Nephron (organoid): ENCODE results near the gene LRRC8C.
A peak's percentile ranks its signal among the peaks of the same experiment; 100 is the strongest.

Experiments used
- H3K27ac Mint-ChIP-seq, 3 experiments: 2 replicates each; pipeline ENCODE4 v1.8.0; 2020; ENCODE audit warnings: mixed read lengths in 3 of 3, mild to moderate bottlenecking in 2 of 3, moderate library complexity in 1 of 3
- H3K27me3 Mint-ChIP-seq: 2 replicates; pipeline ENCODE4 v1.8.0; 2021; ENCODE audit warnings: low read depth, mild to moderate bottlenecking, moderate library complexity, mixed read lengths
- H3K36me3 Mint-ChIP-seq: 2 replicates; pipeline ENCODE4 v1.8.0; 2020; ENCODE audit warnings: low read depth, mixed read lengths
- H3K4me1 Mint-ChIP-seq: 2 replicates; pipeline ENCODE4 v1.8.0; 2020; ENCODE audit warnings: mixed read lengths
- H3K4me3 Mint-ChIP-seq, 3 experiments: 2 replicates each; pipeline ENCODE4 v1.8.0; 2020; ENCODE audit warnings: mild to moderate bottlenecking in 3 of 3, mixed read lengths in 3 of 3, moderate library complexity in 2 of 3
- H3K9me3 Mint-ChIP-seq: 2 replicates; pipeline ENCODE4 v1.8.0; 2020; ENCODE audit warnings: mixed read lengths
- CTCF ChIP-seq, 3 experiments: fragments of 200-600 bp; sonication (generic); IDR thresholded peaks; one replicate each; pipeline ENCODE4 v1.5.0; 2021; ENCODE audit warnings: antibody characterized with exemption in 3 of 3; ENCODE audit not compliant: unreplicated experiment in 3 of 3

LRRC8C gene

DNA sequence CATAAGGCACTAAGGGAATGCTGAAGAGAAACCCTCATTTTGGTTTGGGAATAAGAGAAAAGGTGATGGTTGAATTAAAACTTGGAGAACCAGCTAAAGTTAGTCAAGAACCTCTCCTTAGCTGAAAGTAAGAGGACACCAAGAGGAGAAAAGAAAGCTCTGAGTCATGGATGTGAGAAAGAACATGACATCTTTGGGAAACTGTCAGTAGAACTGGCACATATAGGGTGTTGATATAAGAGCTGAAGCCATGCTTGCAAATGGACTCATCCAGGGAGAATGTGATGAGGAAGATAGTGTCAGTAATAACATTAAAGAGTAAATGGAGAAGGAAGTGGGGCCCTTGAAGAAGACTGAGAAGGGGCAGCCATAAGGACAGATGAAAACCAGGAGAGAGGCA lies 54.3 kb downstream of the LRRC8C start:
- Mint-ChIP-seq H3K27ac (no peak overlapping the region), H3K9me3 (peaks cover 3% of the 10 kb centered on the region), H3K36me3 (peaks cover 9% of the 10 kb centered on the region), H3K4me1 (no peaks in the 10 kb centered on the region), H3K4me3 (no peak overlapping the region), H3K27me3 (peaks cover 8% of the 10 kb centered on the region)
- no peak for TF ChIP-seq CTCF (IDR thresholded peaks at IDR 0.05; ENCODE audit: unreplicated experiment in 3 of 3)

- peaks cover 12% of the 10 kb centered on the region for H3K27me3 Mint-ChIP-seq
- H3K4me3 Mint-ChIP-seq: no peak overlapping the region
- H3K27ac Mint-ChIP-seq: no peak overlapping the region
- H3K9me3 Mint-ChIP-seq: peaks cover 3% of the 10 kb centered on the region
- H3K36me3 Mint-ChIP-seq: peaks cover 9% of the 10 kb centered on the region
- no peak for TF ChIP-seq CTCF (IDR thresholded peaks at IDR 0.05; ENCODE audit: unreplicated experiment in 3 of 3)
- no peaks in the 10 kb centered on the region for H3K4me1 Mint-ChIP-seq
These were observed 55.7 kb downstream of the LRRC8C start for GRCh38 chr1:89688607-89689006.

GRCh38 chr1:89689234-89689633 lies 56.3 kb downstream of the LRRC8C start:
- no peak for TF ChIP-seq CTCF (IDR thresholded peaks at IDR 0.05; ENCODE audit: unreplicated experiment in 3 of 3)
- Mint-ChIP-seq H3K27me3 (peaks cover 12% of the 10 kb centered on the region), H3K36me3 (peaks cover 9% of the 10 kb centered on the region), H3K4me3 (no peak overlapping the region), H3K9me3 (peaks cover 3% of the 10 kb centered on the region), H3K27ac (no peak overlapping the region), H3K4me1 (no peaks in the 10 kb centered on the region)

DNA sequence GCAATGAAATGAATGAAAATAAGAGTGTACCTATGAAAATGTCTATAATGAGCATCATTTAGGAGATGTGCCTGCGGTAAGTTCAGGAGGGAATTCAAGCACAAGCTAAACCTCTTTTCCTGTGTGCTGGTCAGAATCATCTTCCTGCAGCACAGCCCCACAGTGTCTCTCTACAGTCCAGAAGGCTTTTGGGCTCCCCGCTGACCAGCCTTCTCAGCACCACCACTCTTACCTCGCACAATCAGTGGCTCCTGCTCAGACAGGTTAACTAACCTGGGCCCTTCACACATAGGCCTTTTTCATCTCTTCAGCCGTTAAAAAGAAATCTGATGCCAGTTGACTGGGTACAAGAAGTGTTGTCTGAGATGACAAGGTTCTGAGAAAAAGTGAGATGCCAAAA lies 57.7 kb downstream of the LRRC8C start:
- H3K4me3 Mint-ChIP-seq: no peak overlapping the region
- no peaks in the 10 kb centered on the region for H3K4me1 Mint-ChIP-seq
- H3K27ac Mint-ChIP-seq: no peak overlapping the region
- peaks cover 12% of the 10 kb centered on the region for H3K27me3 Mint-ChIP-seq
- no peaks in the 10 kb centered on the region for H3K9me3 Mint-ChIP-seq
- TF ChIP-seq CTCF (IDR thresholded peaks at IDR 0.05; ENCODE audit: unreplicated experiment in 3 of 3): no peak
- peaks cover 9% of the 10 kb centered on the region for H3K36me3 Mint-ChIP-seq

DNA sequence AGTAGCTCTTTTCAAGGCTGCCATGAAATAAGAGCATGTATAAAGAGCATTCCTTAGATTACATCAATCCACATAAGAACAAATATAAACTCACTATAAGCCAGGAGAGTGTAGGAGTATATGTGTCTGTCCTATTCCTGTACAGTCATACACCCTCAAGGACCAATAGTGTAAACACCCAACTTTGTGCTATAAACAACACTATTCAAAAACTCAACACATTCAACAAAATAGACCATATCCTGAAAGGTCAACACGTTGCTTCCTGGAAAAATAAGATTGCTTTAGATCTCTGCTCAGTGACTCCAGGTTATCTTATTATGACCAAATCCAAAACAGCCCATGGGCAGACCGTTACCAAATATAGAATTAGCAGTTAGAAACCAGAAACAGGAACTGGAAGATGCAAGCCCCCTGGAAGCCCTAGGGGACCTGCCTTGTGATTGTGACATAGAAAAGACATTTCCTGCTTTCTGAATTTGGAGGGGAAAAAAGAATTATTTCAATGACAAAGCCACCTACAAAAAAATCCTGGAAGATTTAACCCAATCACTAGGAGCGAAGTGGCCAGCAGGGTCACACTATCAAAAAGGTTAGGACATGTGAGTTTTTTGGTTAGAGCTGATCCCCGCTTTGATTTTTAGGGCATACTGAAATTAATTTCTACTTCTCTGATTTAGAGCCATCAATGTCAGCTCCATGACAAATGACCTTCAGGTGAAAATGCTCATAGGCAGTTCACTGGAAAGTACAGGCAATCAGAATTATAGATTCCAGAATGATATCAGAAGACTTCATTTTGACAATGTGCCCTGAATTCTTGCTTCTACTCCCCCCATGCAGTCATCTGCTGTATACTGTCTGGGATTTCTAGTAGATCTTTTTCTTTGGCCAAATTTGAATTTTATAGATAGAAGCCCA lies 59.9 kb downstream of the LRRC8C start:
- Mint-ChIP-seq H3K27me3 (peaks cover 8% of the 10 kb centered on the region), H3K36me3 (peaks cover 4% of the 10 kb centered on the region), H3K4me1 (peaks cover 10% of the 10 kb centered on the region), H3K4me3 (no peak overlapping the region), H3K27ac (peak overlapping the region in 2 of 3 experiments; percentile 1 to 6), H3K9me3 (no peaks in the 10 kb centered on the region)
- no peak for TF ChIP-seq CTCF (IDR thresholded peaks at IDR 0.05; ENCODE audit: unreplicated experiment in 3 of 3)

DNA sequence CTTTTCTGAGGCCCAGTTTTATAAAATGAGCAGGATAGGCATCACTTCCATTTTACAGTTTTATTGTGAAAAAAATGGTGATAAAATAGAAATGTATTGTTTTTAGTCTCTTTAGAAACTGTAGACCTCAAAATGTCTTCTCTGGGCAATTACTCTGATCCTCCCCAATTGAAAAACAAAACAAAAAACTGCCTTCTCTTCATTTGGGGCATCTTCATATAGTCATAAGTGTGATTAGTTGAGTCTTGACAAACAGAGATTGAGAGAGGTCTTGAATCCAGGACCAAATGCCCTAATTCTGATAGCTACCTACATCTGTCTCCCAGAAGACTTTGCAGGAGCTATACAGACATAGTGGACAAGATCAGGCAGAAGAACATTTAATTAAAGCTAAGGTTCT lies 62.9 kb downstream of the LRRC8C start:
- Mint-ChIP-seq H3K4me1 (peaks cover 17% of the 10 kb centered on the region), H3K27me3 (peaks cover 4% of the 10 kb centered on the region), H3K4me3 (no peak overlapping the region), H3K9me3 (no peaks in the 10 kb centered on the region), H3K27ac (no peak overlapping the region), H3K36me3 (no peaks in the 10 kb centered on the region)
- no peak for TF ChIP-seq CTCF (IDR thresholded peaks at IDR 0.05; ENCODE audit: unreplicated experiment in 3 of 3)
